Fibroblast of lung (primary cell): Measurements from ENCODE around the gene DIP2A.

ENCODE experiments used
- CTCF ChIP-seq, 2 donors: IDR thresholded peaks in 1 of 2; conservative IDR thresholded peaks in 1 of 2; 1 replicate in 1 of 2; 2 replicates in 1 of 2; pipeline ENCODE4 v1.5.1; 2011 to 2012; ENCODE audit warnings: low read length in 2 of 2, control low read depth in 1 of 2, inconsistent platforms in 1 of 2, low read depth in 1 of 2, mild to moderate bottlenecking in 1 of 2
- EZH2 ChIP-seq: IDR thresholded peaks from 2 replicates; pipeline ENCODE4 v1.5.1; 2012; ENCODE audit warnings: low read length, control low read depth, mild to moderate bottlenecking; ENCODE audit errors: missing control alignments

- no peak for TF ChIP-seq CTCF (conservative IDR thresholded peaks at IDR 0.05 in 1 of 2, IDR thresholded peaks at IDR 0.05 in 1 of 2; ENCODE audit: low read depth in 1 of 2, low read length in 2 of 2)
- TF ChIP-seq EZH2, result no peak
Measured at GRCh38 chr21:46414965-46415275, 43.8 kb upstream of the DIP2A start.
